Smooth muscle cell (in vitro differentiated cells): Measurements from ENCODE around the gene SLCO2B1. TPM values are rescaled to one million over a fixed set of nuclear protein-coding genes. Genes with fewer than 3 reads are reported as not detected.

Experiments used
- DNase-seq: peaks from one replicate; lab custom pipeline; 2025; ENCODE audit not compliant: unreplicated experiment; lab: John Stamatoyannopoulos, UW
- H2AFZ ChIP-seq: fragments of 200-600 bp; sonication (generic); 2 replicates; pipeline ENCODE4 v1.6.0; 2016; ENCODE audit warnings: antibody characterized with exemption, low read depth, mild to moderate bottlenecking
- H3F3A ChIP-seq: fragments of 200-600 bp; sonication (generic); 2 replicates; pipeline ENCODE4 v1.6.0; 2017; ENCODE audit warnings: antibody characterized with exemption, low read depth
- H3K27ac ChIP-seq: fragments of 200-600 bp; sonication (generic); 2 replicates; pipeline ENCODE4 v1.5.1; 2016; ENCODE audit warnings: low read depth, mild to moderate bottlenecking
- H3K27me3 ChIP-seq: fragments of 200-600 bp; sonication (generic); 2 replicates; pipeline ENCODE4 v1.6.1; 2016; ENCODE audit warnings: low read depth, mild to moderate bottlenecking
- H3K36me3 ChIP-seq: fragments of 200-600 bp; sonication (generic); 2 replicates; pipeline ENCODE4 v1.5.1; 2016; ENCODE audit warnings: low read depth
- H3K4me1 ChIP-seq: fragments of 200-600 bp; sonication (generic); 2 replicates; pipeline ENCODE4 v1.5.1; 2016; ENCODE audit warnings: low read depth
- H3K4me2 ChIP-seq: fragments of 200-600 bp; sonication (generic); 2 replicates; pipeline ENCODE4 v1.6.0; 2016; ENCODE audit warnings: mild to moderate bottlenecking
- H3K4me3 ChIP-seq: fragments of 200-600 bp; sonication (generic); 2 replicates; pipeline ENCODE4 v1.5.1; 2016; ENCODE audit warnings: mild to moderate bottlenecking
- H3K79me2 ChIP-seq: fragments of 200-600 bp; sonication (generic); 2 replicates; pipeline ENCODE4 v1.6.0; 2016; ENCODE audit warnings: low read depth, mild to moderate bottlenecking
- H3K9ac ChIP-seq: fragments of 200-600 bp; sonication (generic); 2 replicates; pipeline ENCODE4 v1.6.0; 2016; ENCODE audit warnings: low read depth
- H3K9me3 ChIP-seq: fragments of 200-600 bp; sonication (generic); replicated peaks from 2 replicates; pipeline ENCODE4 v1.5.1; 2016; ENCODE audit warnings: low read depth
- H4K20me1 ChIP-seq: fragments of 200-600 bp; sonication (generic); 2 replicates; pipeline ENCODE4 v1.6.0; 2016; ENCODE audit warnings: low read depth
- CTCF ChIP-seq: fragments of 200-600 bp; sonication (generic); IDR thresholded peaks from 2 replicates; pipeline ENCODE4 v1.5.1; 2017; ENCODE audit warnings: borderline replicate concordance, mild to moderate bottlenecking, antibody characterized with exemption; ENCODE audit not compliant: insufficient read depth, poor library complexity, severe bottlenecking
- WGBS: methylation state at CpG from one replicate; pipeline ENCODE4 v1.1.7; 2016; ENCODE audit warnings: low lambda C conversion rate; 5-methylcytosine and 5-hydroxymethylcytosine counted together
- polyA plus RNA-seq: library from polyadenylated mRNA; unstranded; fragments of >200 nt; fragmentation: Nextera tagmentation; extraction: Ambion mirVana; gene quantifications from 2 replicates; pipeline ENCODE4 v1.2.1, GENCODE V29; 2016
- total RNA-seq: library from RNA; depleted of rRNA; stranded (reverse); fragments of >200 nt; gene quantifications from 2 replicates; pipeline ENCODE4 v1.2.3, GENCODE V29; 2014

SLCO2B1 gene
- total and polyA plus RNA-seq, 2 experiments from 2014 or later, result 0.30 TPM; not detected in 1

GRCh38 chr11:75152651-75153427 lies 1.9 kb downstream of the SLCO2B1 start:
- Histone ChIP-seq H3K4me3 (peak overlapping the region; percentile 10), H3K36me3 (no peaks in the 10 kb centered on the region), H3F3A (no peaks in the 10 kb centered on the region), H3K27ac (no peak overlapping the region), H3K9ac (no peak overlapping the region), H3K9me3 (no peaks in the 10 kb centered on the region), H3K4me2 (no peak overlapping the region), H4K20me1 (no peaks in the 10 kb centered on the region), H2AFZ (no peak overlapping the region), H3K79me2 (no peaks in the 10 kb centered on the region), H3K4me1 (no peaks in the 10 kb centered on the region), H3K27me3 (no peaks in the 10 kb centered on the region)
- 82% methylated on average over 5 of the region's 5 CpGs for WGBS
- TF ChIP-seq CTCF, result no peak
- DNase-seq, result no peak

GRCh38 chr11:75154646-75155569 lies 4.0 kb downstream of the SLCO2B1 start:
- H3K36me3 ChIP-seq, result no peaks in the 10 kb centered on the region
- no peak for DNase-seq
- no peaks in the 10 kb centered on the region for H3F3A ChIP-seq
- WGBS, result 86% methylated on average over 9 of the region's 9 CpGs
- no peak overlapping the region for H3K4me3 ChIP-seq
- no peak overlapping the region for H2AFZ ChIP-seq
- TF ChIP-seq CTCF, result no peak
- H3K27ac ChIP-seq, result no peak overlapping the region
- H3K4me1 ChIP-seq, result no peaks in the 10 kb centered on the region
- H3K27me3 ChIP-seq, result no peaks in the 10 kb centered on the region
- H3K9ac ChIP-seq, result no peak overlapping the region
- H3K4me2 ChIP-seq, result no peak overlapping the region
- H3K79me2 ChIP-seq, result no peaks in the 10 kb centered on the region
- H3K9me3 ChIP-seq, result no peaks in the 10 kb centered on the region
- H4K20me1 ChIP-seq, result no peaks in the 10 kb centered on the region

- H3K36me3 ChIP-seq, result no peaks in the 10 kb centered on the region
- H3K79me2 ChIP-seq, result no peaks in the 10 kb centered on the region
- no peaks in the 10 kb centered on the region for H3K27me3 ChIP-seq
- H3K27ac ChIP-seq, result no peak overlapping the region
- no peak for DNase-seq
- H2AFZ ChIP-seq, result no peak overlapping the region
- no peaks in the 10 kb centered on the region for H4K20me1 ChIP-seq
- no peak overlapping the region for H3K9ac ChIP-seq
- H3K4me3 ChIP-seq, result no peak overlapping the region
- H3K9me3 ChIP-seq, result no peaks in the 10 kb centered on the region
- H3F3A ChIP-seq, result no peaks in the 10 kb centered on the region
- no peaks in the 10 kb centered on the region for H3K4me1 ChIP-seq
- no peak for TF ChIP-seq CTCF
- 62% methylated on average over 13 of the region's 13 CpGs for WGBS
- peak overlapping the region; percentile 5 for H3K4me2 ChIP-seq
Observed at GRCh38 chr11:75155570-75156422, 4.9 kb downstream of the SLCO2B1 start.
